ENCODE measurements around the gene MTFP1.

DNA sequence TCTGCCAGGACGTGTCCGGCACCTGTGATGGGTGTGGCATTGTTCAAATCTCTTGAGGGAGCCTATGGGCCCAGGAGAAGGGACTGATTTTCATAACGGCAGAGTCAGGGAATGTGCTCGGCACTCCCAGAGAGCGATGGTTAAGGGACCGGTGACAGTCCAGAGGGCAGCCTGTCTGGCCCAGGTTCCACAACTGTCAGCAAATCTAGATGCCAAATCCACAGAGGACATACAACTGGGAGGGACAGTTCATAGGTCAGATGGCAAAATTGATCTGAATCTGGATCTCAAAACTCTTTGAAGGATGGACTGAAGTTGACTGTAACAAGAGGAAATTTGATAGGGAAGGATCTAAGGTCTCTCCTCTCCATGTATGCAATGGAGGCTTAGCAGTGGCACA is 21.3 kb upstream of the MTFP1 start:
- TF ChIP-seq, protein P1, sequence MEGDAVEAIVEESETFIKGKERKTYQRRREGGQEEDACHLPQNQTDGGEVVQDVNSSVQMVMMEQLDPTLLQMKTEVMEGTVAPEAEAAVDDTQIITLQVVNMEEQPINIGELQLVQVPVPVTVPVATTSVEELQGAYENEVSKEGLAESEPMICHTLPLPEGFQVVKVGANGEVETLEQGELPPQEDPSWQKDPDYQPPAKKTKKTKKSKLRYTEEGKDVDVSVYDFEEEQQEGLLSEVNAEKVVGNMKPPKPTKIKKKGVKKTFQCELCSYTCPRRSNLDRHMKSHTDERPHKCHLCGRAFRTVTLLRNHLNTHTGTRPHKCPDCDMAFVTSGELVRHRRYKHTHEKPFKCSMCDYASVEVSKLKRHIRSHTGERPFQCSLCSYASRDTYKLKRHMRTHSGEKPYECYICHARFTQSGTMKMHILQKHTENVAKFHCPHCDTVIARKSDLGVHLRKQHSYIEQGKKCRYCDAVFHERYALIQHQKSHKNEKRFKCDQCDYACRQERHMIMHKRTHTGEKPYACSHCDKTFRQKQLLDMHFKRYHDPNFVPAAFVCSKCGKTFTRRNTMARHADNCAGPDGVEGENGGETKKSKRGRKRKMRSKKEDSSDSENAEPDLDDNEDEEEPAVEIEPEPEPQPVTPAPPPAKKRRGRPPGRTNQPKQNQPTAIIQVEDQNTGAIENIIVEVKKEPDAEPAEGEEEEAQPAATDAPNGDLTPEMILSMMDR (IDR thresholded peaks at IDR 0.05): no peak
- TF ChIP-seq POLR2AphosphoS5 (IDR thresholded peaks at IDR 0.05) (no peak), POLR2A (IDR thresholded peaks at IDR 0.05) (no peak)

Measured in suprapubic skin (tissue), 4 donors.